HepG2 (cell line): ENCODE results near the gene IFT80. TPM values are rescaled to one million over a fixed set of nuclear protein-coding genes. Genes with fewer than 3 reads are reported as not detected.

ENCODE experiments used
- ATAD3A ChIP-seq: sonication (generic); formaldehyde crosslinking; IDR thresholded peaks from 2 replicates; pipeline ENCODE4 v1.4.0; 2020; ENCODE audit warnings: missing genetic modification reagents
- CTCF ChIP-seq: sonication (generic); formaldehyde crosslinking; IDR thresholded peaks from 2 replicates; pipeline ENCODE4 v1.5.0; 2020; ENCODE audit warnings: mild to moderate bottlenecking, missing genetic modification reagents, moderate library complexity
- ETV6 ChIP-seq: sonication (generic); formaldehyde crosslinking; conservative IDR thresholded peaks from 2 replicates; pipeline ENCODE4 v1.4.0; 2020; ENCODE audit warnings: missing genetic modification reagents
- PRMT3 ChIP-seq: sonication (generic); formaldehyde crosslinking; IDR thresholded peaks from 2 replicates; pipeline ENCODE4 v1.8.1; 2022; ENCODE audit warnings: low read depth, mild to moderate bottlenecking, moderate library complexity, missing genetic modification reagents, borderline replicate concordance
- PTBP1 ChIP-seq: fragments of 200-400 bp; formaldehyde crosslinking; IDR thresholded peaks from 2 replicates; pipeline ENCODE4 v1.6.1; 2018; ENCODE audit warnings: low read length, low read depth; ENCODE audit not compliant: poor library complexity, severe bottlenecking
- SAFB2 ChIP-seq: sonication (generic); formaldehyde crosslinking; IDR thresholded peaks from 2 replicates; pipeline ENCODE4 v1.5.1; 2020; ENCODE audit warnings: missing genetic modification reagents, low read depth, mild to moderate bottlenecking, borderline replicate concordance
- SIX4 ChIP-seq: sonication (generic); formaldehyde crosslinking; IDR thresholded peaks from 2 replicates; pipeline ENCODE4 v1.4.0; 2020; ENCODE audit warnings: missing genetic modification reagents
- SYNCRIP ChIP-seq: fragments of 200-400 bp; formaldehyde crosslinking; IDR thresholded peaks from 2 replicates; pipeline ENCODE4 v1.6.1; 2018; ENCODE audit warnings: mild to moderate bottlenecking, low read depth, low read length; ENCODE audit not compliant: insufficient read depth
- TEAD2 ChIP-seq: sonication (generic); formaldehyde crosslinking; IDR thresholded peaks from 2 replicates; pipeline ENCODE4 v1.9.0; 2021; ENCODE audit warnings: missing genetic modification reagents
- TRAFD1 ChIP-seq: sonication (generic); formaldehyde crosslinking; IDR thresholded peaks from 2 replicates; pipeline ENCODE4 v1.5.1; 2020; ENCODE audit warnings: missing genetic modification reagents, mild to moderate bottlenecking, borderline replicate concordance
- ZBTB2 ChIP-seq: sonication (generic); formaldehyde crosslinking; IDR thresholded peaks from 2 replicates; pipeline ENCODE4 v1.8.0; 2022; ENCODE audit warnings: low read depth, missing genetic modification reagents
- ZBTB37 ChIP-seq: sonication (generic); formaldehyde crosslinking; IDR thresholded peaks from 2 replicates; pipeline ENCODE4 v1.4.0; 2020; ENCODE audit warnings: mild to moderate bottlenecking, missing genetic modification reagents
- ZBTB43 ChIP-seq: sonication (generic); formaldehyde crosslinking; conservative IDR thresholded peaks from 2 replicates; pipeline ENCODE4 v1.4.0; 2020; ENCODE audit warnings: missing genetic modification reagents
- ZNF143 ChIP-seq: sonication (generic); formaldehyde crosslinking; IDR thresholded peaks from 2 replicates; pipeline ENCODE4 v1.4.0; 2020; ENCODE audit warnings: missing genetic modification reagents
- ZNF335 ChIP-seq: sonication (generic); formaldehyde crosslinking; IDR thresholded peaks from 2 replicates; pipeline ENCODE4 v1.4.0; 2020; ENCODE audit warnings: missing genetic modification reagents
- ZNF460 ChIP-seq: sonication (generic); formaldehyde crosslinking; IDR thresholded peaks from 2 replicates; pipeline ENCODE4 v1.5.1; 2020; ENCODE audit warnings: missing genetic modification reagents, mild to moderate bottlenecking, borderline replicate concordance
- ZNF672 ChIP-seq: sonication (generic); formaldehyde crosslinking; IDR thresholded peaks from 2 replicates; pipeline ENCODE4 v1.8.1; 2022; ENCODE audit warnings: missing genetic modification reagents
- ZNF674 ChIP-seq: sonication (generic); formaldehyde crosslinking; IDR thresholded peaks from 2 replicates; pipeline ENCODE4 v1.5.0; 2020; ENCODE audit warnings: low read depth, mild to moderate bottlenecking, missing genetic modification reagents
- ZNF75D ChIP-seq: sonication (generic); formaldehyde crosslinking; IDR thresholded peaks from 2 replicates; pipeline ENCODE4 v1.8.1; 2023; ENCODE audit warnings: missing genetic modification reagents, mild to moderate bottlenecking, borderline replicate concordance
- ZNF776 ChIP-seq: sonication (generic); formaldehyde crosslinking; IDR thresholded peaks from 2 replicates; pipeline ENCODE4 v1.4.0; 2020; ENCODE audit warnings: mild to moderate bottlenecking, missing genetic modification reagents
- polyA plus RNA-seq, 8 experiments: library from polyadenylated mRNA; depleted of rRNA in 3 of 8; stranded (reverse) in 7 of 8; unstranded in 1 of 8; fragments of >200 nt; fragmentation: Illumina TruSeq in 4 of 8; extraction: Trizol in 4 of 8; gene quantifications; 2 replicates each; pipeline versions ENCODE4 v1.2.1 to v1.2.3, GENCODE V29; 2011 to 2016; ENCODE audit warnings: low read depth in 4 of 8, missing spikeins in 1 of 8, mixed read lengths in 1 of 8; ENCODE audit not compliant: insufficient read depth in 1 of 8
- total RNA-seq, 5 experiments: library from RNA; depleted of rRNA; stranded (reverse); fragments of >200 nt; fragmentation: Illumina TruSeq; extraction: Trizol; gene quantifications; 2 replicates each; pipeline ENCODE4 v1.2.3, GENCODE V29; 2016; ENCODE audit warnings: low read depth in 1 of 5

Gene IFT80
- total and polyA plus RNA-seq, 2 of the 13 experiments (the other 11 are each of a cell fraction or from before 2014, with no cell fraction given) = 11.4 to 15.7 TPM

GRCh38 chr3:160225176-160226025 lies 173.6 kb downstream of the IFT80 start, which contains the start of gene C3orf80 (continued):
- TF ChIP-seq ATAD3A (CRISPR knock-in tag) = no peak
- TF ChIP-seq ZNF335 = no peak
- peak; percentile 92 for TF ChIP-seq ZNF674 (CRISPR knock-in tag)
- no peak for TF ChIP-seq ZBTB37 (CRISPR knock-in tag)
- no peak for TF ChIP-seq SIX4
- no peak for TF ChIP-seq TRAFD1 (CRISPR knock-in tag)
- TF ChIP-seq ZNF143 = no peak
- no peak for TF ChIP-seq PTBP1
- TF ChIP-seq SYNCRIP = no peak
- 0 out of 2 replicates have a peak, but pooled peaks have one; percentile 26 for TF ChIP-seq ZBTB2 (CRISPR knock-in tag)
- TF ChIP-seq ZNF460 (CRISPR knock-in tag) = no peak
- TF ChIP-seq ZNF672 (CRISPR knock-in tag) = no peak
- TF ChIP-seq TEAD2 (CRISPR knock-in tag) = no peak
- peak; percentile 64; the same call in 1 of the 2 replicates for TF ChIP-seq ZNF776 (CRISPR knock-in tag)
- no peak for TF ChIP-seq ZNF75D (CRISPR knock-in tag)
- TF ChIP-seq SAFB2 (CRISPR knock-in tag) = no peak
- TF ChIP-seq CTCF (CRISPR knock-in tag) = peak; percentile 47
- no peak for TF ChIP-seq ZBTB43
- no peak for TF ChIP-seq PRMT3 (CRISPR knock-in tag)
- no peak for TF ChIP-seq ETV6 (CRISPR knock-in tag)
